B cell (primary cell): Measurements from ENCODE around the gene ZDHHC7. TPM values are rescaled to one million over a fixed set of nuclear protein-coding genes. Genes with fewer than 3 reads are reported as not detected.
"Not testable (repeated sequence)": the region's sequence is repeated elsewhere in the genome, so short reads cannot be mapped to it uniquely, and the experiment has no call there.

ENCODE experiments used
- ATAC-seq: fragments of 200-7000 bp; cut with Tn5 transposase; one replicate; pipeline ENCODE4 v1.10.0; 2021; ENCODE audit warnings: low read depth, mild to moderate bottlenecking, moderate number of reproducible peaks, moderate library complexity
- CTCF ChIA-PET: fragments of 350-600 bp; sonication (Branson Sonifier 250); formaldehyde crosslinking; loops from one replicate; lab custom pipeline; 2021; ENCODE audit warnings: antibody characterized with exemption, inconsistent platforms; lab: Charles Lee
- POLR2A ChIA-PET: fragments of 350-600 bp; sonication (Branson Sonifier 250); formaldehyde crosslinking; loops from one replicate; lab custom pipeline; 2021; ENCODE audit warnings: antibody characterized with exemption; lab: Charles Lee
- DNase-seq: peaks from one replicate; pipeline ENCODE4 v3.0.0; 2013
- H2AFZ ChIP-seq: 2 replicates; pipeline ENCODE4 v1.6.1; 2012; ENCODE audit warnings: mild to moderate bottlenecking, low read depth, low read length; ENCODE audit not compliant: insufficient read depth, poor library complexity, severe bottlenecking
- H3K27ac ChIP-seq, 2 donors: 1 replicate in 1 of 2; 2 replicates in 1 of 2; pipeline ENCODE4 v1.5.1; 2012 to 2013; ENCODE audit warnings: low read length in 2 of 2, mild to moderate bottlenecking in 2 of 2, moderate library complexity in 1 of 2
- H3K27me3 ChIP-seq, 4 experiments: fragments of 200-600 bp in 1 of 4; sonication (generic) in 1 of 4; replicated peaks in 1 of 4; 1 replicate in 2 of 4; 2 replicates in 2 of 4; pipeline versions ENCODE4 v1.6.1 to v1.7.0; 2013 to 2016; ENCODE audit warnings: low read length in 3 of 4, mild to moderate bottlenecking in 2 of 4, mixed read lengths in 1 of 4, moderate library complexity in 1 of 4; ENCODE audit not compliant: insufficient read depth in 4 of 4, control insufficient read depth in 3 of 4; ENCODE audit errors: control extremely low read depth in 1 of 4
- H3K36me3 ChIP-seq, 2 experiments: replicated peaks in 1 of 2; 1 replicate in 1 of 2; 2 replicates in 1 of 2; pipeline versions ENCODE4 v1.6.1 to v1.7.1; 2013; ENCODE audit warnings: low read length in 1 of 2; ENCODE audit not compliant: insufficient read depth in 2 of 2, control insufficient read depth in 1 of 2; ENCODE audit errors: control extremely low read depth in 1 of 2, extremely low read depth in 1 of 2
- H3K4me1 ChIP-seq, 2 donors: fragments of 200-600 bp in 1 of 2; sonication (generic) in 1 of 2; 1 replicate in 1 of 2; 2 replicates in 1 of 2; pipeline versions ENCODE4 v1.5.1 to v1.6.1; 2013 to 2017; ENCODE audit warnings: low read length in 2 of 2; ENCODE audit not compliant: control insufficient read depth in 2 of 2, insufficient read depth in 2 of 2
- H3K4me2 ChIP-seq: replicated peaks from 2 replicates; pipeline ENCODE3; 2012; ENCODE audit warnings: mild to moderate bottlenecking, low read depth, low read length; ENCODE audit not compliant: poor library complexity, severe bottlenecking
- H3K4me3 ChIP-seq, 5 experiments: fragments of 200-600 bp in 1 of 5; sonication (generic) in 1 of 5; 1 replicate in 3 of 5; 2 replicates in 2 of 5; pipeline versions ENCODE4 v1.5.1 to v1.7.0; 2011 to 2016; ENCODE audit warnings: low read length in 4 of 5, mild to moderate bottlenecking in 4 of 5, low read depth in 2 of 5, control low read depth in 1 of 5, moderate library complexity in 1 of 5; ENCODE audit not compliant: insufficient read depth in 1 of 5; ENCODE audit errors: control extremely low read depth in 1 of 5, extremely low read depth in 1 of 5
- H3K79me2 ChIP-seq: fragments of 200-600 bp; sonication (generic); one replicate; pipeline ENCODE4 v1.6.0; 2016; ENCODE audit warnings: low read length; ENCODE audit not compliant: control insufficient read depth, insufficient read depth
- H3K9ac ChIP-seq: fragments of 200-600 bp; sonication (generic); 2 replicates; pipeline ENCODE4 v1.6.1; 2017; ENCODE audit warnings: mild to moderate bottlenecking, low read length, moderate library complexity
- H3K9me3 ChIP-seq, 3 donors: one replicate each; pipeline versions ENCODE4 v1.6.1 to v1.7.1; 2013; ENCODE audit warnings: low read length in 2 of 3; ENCODE audit not compliant: control insufficient read depth in 2 of 3, insufficient read depth in 1 of 3; ENCODE audit errors: control extremely low read depth in 1 of 3
- H4K20me1 ChIP-seq: 2 replicates; pipeline ENCODE4 v1.6.0; 2012; ENCODE audit warnings: mild to moderate bottlenecking, low read length; ENCODE audit not compliant: insufficient read depth, control insufficient read depth, poor library complexity, severe bottlenecking
- H3K27ac Mint-ChIP-seq: one replicate; pipeline ENCODE4 v1.8.0; 2021; ENCODE audit warnings: mixed read lengths
- H3K27me3 Mint-ChIP-seq: one replicate; pipeline ENCODE4 v1.8.0; 2021; ENCODE audit warnings: mixed read lengths
- H3K4me1 Mint-ChIP-seq: one replicate; pipeline ENCODE4 v1.8.0; 2021; ENCODE audit warnings: mixed read lengths
- H3K4me3 Mint-ChIP-seq: one replicate; pipeline ENCODE4 v1.8.0; 2021; ENCODE audit warnings: mixed read lengths
- H3K9me3 Mint-ChIP-seq: one replicate; pipeline ENCODE4 v1.8.0; 2022; ENCODE audit warnings: mixed read lengths; ENCODE audit not compliant: insufficient read depth
- CTCF ChIP-seq: fragments of 200-600 bp; IDR thresholded peaks from one replicate; pipeline ENCODE4 v1.8.0; 2022; ENCODE audit warnings: antibody characterized with exemption, mild to moderate bottlenecking
- EZH2 ChIP-seq: IDR thresholded peaks from 2 replicates; pipeline ENCODE4 v1.6.1; 2012; ENCODE audit warnings: borderline replicate concordance, low read depth, mild to moderate bottlenecking, moderate library complexity, low read length; ENCODE audit not compliant: insufficient read depth, poor library complexity, severe bottlenecking
- WGBS: methylation state at CpG from one replicate; pipeline ENCODE4 v1.1.5; 2013; ENCODE audit warnings: missing lambda C conversion rate; ENCODE audit not compliant: insufficient coverage; 5-methylcytosine and 5-hydroxymethylcytosine counted together
- intact Hi-C: fragments of 100-400 bp; cut with micrococcal nuclease; formaldehyde crosslinking; loops from one replicate; pipeline ENCODE4 v1.10.0; 2022
- polyA plus RNA-seq: library from polyadenylated mRNA; depleted of rRNA; stranded (reverse); fragments of >200 nt; gene quantifications from 2 replicates; pipeline ENCODE4 v1.2.3, GENCODE V29; 2012
- total RNA-seq, 2 donors: library from RNA; stranded (reverse); fragments of 120-200 nt in 1 of 2; gene quantifications; 1 replicate in 1 of 2; 2 replicates in 1 of 2; pipeline versions ENCODE4 v1.2.3 to v1.2.4, GENCODE V29; 2013 to 2022

ZDHHC7 gene
- total and polyA plus RNA-seq, 2 donors (not counting 1 experiment from before 2014, with no cell fraction given), result 25.2 to 36.1 TPM

GRCh38 chr16:85054948-85055492, 43.7 kb upstream of the ZDHHC7 start:
- peaks cover 38% of the 10 kb centered on the region for H3K4me1 Mint-ChIP-seq
- Histone ChIP-seq H2AFZ (peak overlapping the region; percentile 68), H3K4me2 (peak overlapping the region; percentile 69), H3K36me3 (no peaks in the 10 kb centered on the region), H3K4me3 (peak overlapping the region; percentile 20 to 42 (median 34)), H4K20me1 (no peaks in the 10 kb centered on the region), H3K9me3 (peaks cover 0 to 5% (median 0%) of the 10 kb centered on the region in 3 donors), H3K9ac (peak overlapping the region; percentile 27), H3K79me2 (no peaks in the 10 kb centered on the region), H3K4me1 (peaks cover 38 to 41% of the 10 kb centered on the region in 2 donors), H3K27ac (peak overlapping the region; percentile 35 to 59), H3K27me3 (peaks cover 0 to 5% (median 1%) of the 10 kb centered on the region in 4 experiments)
- no peak for TF ChIP-seq CTCF
- no peak for TF ChIP-seq EZH2
- no peak for ATAC-seq
- peak overlapping the region; percentile 83 for H3K4me3 Mint-ChIP-seq
- ChIA-PET CTCF (interaction anchor here (0.5 to 1.6 kb wide), 3 partner anchors 31 to 60 kb away, joined by 3 to 11 read pairs (median 4); no protein-coding TSS in a partner anchor), POLR2A (interaction anchor here (0.6 kb wide), 1 partner anchor 31 kb away, joined by 6 read pairs; no protein-coding TSS in a partner anchor)
- H3K27ac Mint-ChIP-seq, result peak overlapping the region; percentile 83
- intact Hi-C loops, result loop anchor here (2.0 kb wide), 2 partner anchors 26 to 44 kb away; partner anchors contain the start of gene ZDHHC7
- no peaks in the 10 kb centered on the region for H3K9me3 Mint-ChIP-seq
- WGBS, result 40% methylated on average over 4 of the region's 6 CpGs
- H3K27me3 Mint-ChIP-seq, result peaks cover 11% of the 10 kb centered on the region
- no peak for DNase-seq

DNA sequence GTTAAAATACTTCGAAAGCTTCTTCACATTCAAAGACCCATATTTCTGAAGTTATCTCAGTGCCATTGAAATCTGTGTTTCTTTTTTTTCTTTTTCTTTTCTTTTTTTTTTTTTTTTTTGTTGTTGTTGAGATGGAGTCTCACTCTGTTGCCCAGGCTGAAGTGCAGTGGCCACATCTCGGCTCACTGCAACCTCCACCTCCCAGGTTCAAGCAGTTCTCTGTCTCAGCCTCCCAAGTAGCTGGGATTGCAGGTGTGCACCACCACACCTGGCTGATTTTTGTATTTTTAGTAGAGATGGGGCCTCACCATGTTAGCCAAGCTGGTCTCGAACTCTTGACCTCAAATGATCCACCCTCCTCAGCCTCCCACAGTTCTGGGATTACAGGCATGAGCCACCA, 43.0 kb upstream of the ZDHHC7 start:
- no CpG with 5 or more reads among the region's 3 CpGs for WGBS
- CTCF ChIA-PET, result interaction anchor here (0.8 kb wide), 1 partner anchor 27 kb away, joined by 3 read pairs; the partner anchor contains the start of gene KIAA0513
- H2AFZ ChIP-seq, H3K27me3 ChIP-seq, H3K79me2 ChIP-seq, H3K9me3 Mint-ChIP-seq, H3K9ac ChIP-seq, H3K9me3 ChIP-seq, H3K4me2 ChIP-seq, H3K36me3 ChIP-seq, H3K4me3 ChIP-seq, H4K20me1 ChIP-seq, H3K27ac ChIP-seq, DNase-seq, POLR2A ChIA-PET, H3K27ac Mint-ChIP-seq, H3K4me3 Mint-ChIP-seq, ATAC-seq: not testable (repeated sequence)
- H3K27me3 Mint-ChIP-seq, result peaks cover 18% of the 10 kb centered on the region
- peaks cover 38% of the 10 kb centered on the region for H3K4me1 Mint-ChIP-seq
- H3K4me1 ChIP-seq, result peaks cover 38 to 41% of the 10 kb centered on the region in 2 donors
- intact Hi-C loops, result loop anchor here (2.0 kb wide), 2 partner anchors 26 to 44 kb away; partner anchors contain the start of gene ZDHHC7
